Middle frontal gyrus (tissue), 1 donor: Measurements from ENCODE around the gene NECTIN2.
A peak's percentile ranks its signal among the peaks of the same experiment; 100 is the strongest.
"Not testable (repeated sequence)": the region's sequence is repeated elsewhere in the genome, so short reads cannot be mapped to it uniquely, and the experiment has no call there.

Experiments
- DNase-seq: peaks from one replicate; pipeline ENCODE4 v3.0.0-alpha.2; 2015; ENCODE audit warnings: low spot score; ENCODE audit errors: extremely low spot score

NECTIN2 gene

GRCh38 chr19:44882619-44883397, 36.7 kb downstream of the NECTIN2 start:
- DNase-seq: not testable (repeated sequence)

GRCh38 chr19:44883922-44884321, 37.8 kb downstream of the NECTIN2 start:
- no peak for DNase-seq

GRCh38 chr19:44884566-44884965, 38.5 kb downstream of the NECTIN2 start:
- DNase-seq: no peak

- DNase-seq: no peak
Observed at GRCh38 chr19:44886141-44886540, 40.0 kb downstream of the NECTIN2 start.

- DNase-seq: no peak
Observed at GRCh38 chr19:44887648-44888047, 41.6 kb downstream of the NECTIN2 start.

GRCh38 chr19:44888335-44888734, 42.2 kb downstream of the NECTIN2 start:
- DNase-seq: not testable (repeated sequence)

- no peak for DNase-seq
Observed at GRCh38 chr19:44889830-44890365, 43.8 kb downstream of the NECTIN2 start.

- peak; percentile 99 for DNase-seq
Observed at GRCh38 chr19:44890366-44891015, 44.4 kb downstream of the NECTIN2 start.

GRCh38 chr19:44891016-44891882, 45.2 kb downstream of the NECTIN2 start, which contains the start of gene TOMM40:
Gene TOMM40, plus strand, starts transcription at chr19:44891254. Its CDS starts 162 bp downstream, at chr19:44891416.
- DNase-seq: no peak

- DNase-seq: no peak
Observed at GRCh38 chr19:44892932-44893331, 46.8 kb downstream of the NECTIN2 start.

- no peak for DNase-seq
Observed at GRCh38 chr19:44893332-44894051, 47.4 kb downstream of the NECTIN2 start.

- DNase-seq: no peak
Observed at GRCh38 chr19:44894052-44894400, 47.9 kb downstream of the NECTIN2 start.

GRCh38 chr19:44894946-44895345, 48.8 kb downstream of the NECTIN2 start:
- no peak for DNase-seq

GRCh38 chr19:44897835-44898234, 51.7 kb downstream of the NECTIN2 start:
- DNase-seq: no peak

GRCh38 chr19:44900328-44901244, 54.5 kb downstream of the NECTIN2 start:
- no peak for DNase-seq

GRCh38 chr19:44903216-44903601, 57.1 kb downstream of the NECTIN2 start:
- no peak for DNase-seq

GRCh38 chr19:44903602-44904425, 57.7 kb downstream of the NECTIN2 start:
- peak; percentile 13 for DNase-seq

GRCh38 chr19:44904426-44904994, 58.4 kb downstream of the NECTIN2 start:
- no peak for DNase-seq
